ENCODE results near the gene LILRA6. TPM values are rescaled to one million over a fixed set of nuclear protein-coding genes. Genes with fewer than 3 reads are reported as not detected.
"Not testable (repeated sequence)": the region's sequence is repeated elsewhere in the genome, so short reads cannot be mapped to it uniquely, and the experiment has no call there.

The LILRA6 gene
- total RNA-seq, 4 donors from 2014 or later, result 1.0 to 1.7 TPM; not detected in 2

GRCh38 chr19:54275951-54276350 is 33.4 kb upstream of the LILRA6 start:
- Histone ChIP-seq H3K9me3 (no peaks in the 10 kb centered on the region), H3K27me3 (no peaks in the 10 kb centered on the region), H3K4me1 (no peaks in the 10 kb centered on the region), H3K36me3 (no peaks in the 10 kb centered on the region), H3K27ac (no peak overlapping the region), H3K4me3 (no peak overlapping the region)
- intact Hi-C loops (cut with DNase I; ENCODE audit: low total_unique reads), result no loop called here
- TF ChIP-seq CTCF (IDR thresholded peaks at IDR 0.05) (no peak), POLR2A (IDR thresholded peaks at IDR 0.05) (no peak)
- no peak for DNase-seq

GRCh38 chr19:54274516-54274915 is 31.9 kb upstream of the LILRA6 start:
- H3K27me3 ChIP-seq; H3K9me3 ChIP-seq; intact Hi-C loops (cut with DNase I; ENCODE audit: low total_unique reads); H3K27ac ChIP-seq; H3K4me3 ChIP-seq; DNase-seq; H3K4me1 ChIP-seq; H3K36me3 ChIP-seq: not testable (repeated sequence)

- Histone ChIP-seq H3K27me3 (no peaks in the 10 kb centered on the region), H3K4me3 (no peak overlapping the region), H3K4me1 (no peaks in the 10 kb centered on the region), H3K9me3 (no peaks in the 10 kb centered on the region), H3K36me3 (no peaks in the 10 kb centered on the region), H3K27ac (no peak overlapping the region)
- intact Hi-C loops (cut with DNase I; ENCODE audit: low total_unique reads), result no loop called here
- TF ChIP-seq CTCF (IDR thresholded peaks at IDR 0.05) (no peak), POLR2A (IDR thresholded peaks at IDR 0.05) (no peak)
- DNase-seq, result no peak
Measured at GRCh38 chr19:54273821-54274220, 31.2 kb upstream of the LILRA6 start.

GRCh38 chr19:54272181-54272580 is 29.6 kb upstream of the LILRA6 start:
- DNase-seq; intact Hi-C loops (cut with DNase I; ENCODE audit: low total_unique reads); H3K36me3 ChIP-seq; H3K27ac ChIP-seq; H3K27me3 ChIP-seq; H3K4me1 ChIP-seq; H3K4me3 ChIP-seq; H3K9me3 ChIP-seq: not testable (repeated sequence)

- H3K27me3 ChIP-seq; H3K4me3 ChIP-seq; H3K36me3 ChIP-seq; H3K27ac ChIP-seq; intact Hi-C loops (cut with DNase I; ENCODE audit: low total_unique reads); H3K4me1 ChIP-seq; DNase-seq; H3K9me3 ChIP-seq: not testable (repeated sequence)
Measured at GRCh38 chr19:54271587-54271986, 29.0 kb upstream of the LILRA6 start.

- no peaks in the 10 kb centered on the region for H3K36me3 ChIP-seq
- DNase-seq, result no peak
- no peaks in the 10 kb centered on the region for H3K27me3 ChIP-seq
- H3K9me3 ChIP-seq, result no peaks in the 10 kb centered on the region
- no peaks in the 10 kb centered on the region for H3K4me1 ChIP-seq
- H3K4me3 ChIP-seq, result no peak overlapping the region
- intact Hi-C loops (cut with DNase I; ENCODE audit: low total_unique reads), result no loop called here
- TF ChIP-seq CTCF (IDR thresholded peaks at IDR 0.05), result no peak
- no peak for TF ChIP-seq POLR2A (IDR thresholded peaks at IDR 0.05)
- no peak overlapping the region for H3K27ac ChIP-seq
Measured at GRCh38 chr19:54271106-54271505, 28.5 kb upstream of the LILRA6 start.

GRCh38 chr19:54268936-54269335 is 26.3 kb upstream of the LILRA6 start:
- no peak for TF ChIP-seq POLR2A (IDR thresholded peaks at IDR 0.05)
- TF ChIP-seq CTCF (IDR thresholded peaks at IDR 0.05), result no peak
- Histone ChIP-seq H3K9me3 (no peaks in the 10 kb centered on the region), H3K27ac (no peak overlapping the region), H3K36me3 (no peaks in the 10 kb centered on the region), H3K4me1 (no peaks in the 10 kb centered on the region), H3K27me3 (no peaks in the 10 kb centered on the region), H3K4me3 (no peak overlapping the region)
- no peak for DNase-seq
- intact Hi-C loops (cut with DNase I; ENCODE audit: low total_unique reads), result no loop called here
